Natural killer cell (primary cell): ENCODE data around the gene SRD5A3. TPM values are rescaled to one million over a fixed set of nuclear protein-coding genes. Genes with fewer than 3 reads are reported as not detected.
A peak's percentile ranks its signal among the peaks of the same experiment; 100 is the strongest.

Experiments
- ATAC-seq, 3 donors: fragments of 150-1000 bp in 2 of 3; fragments of 200-7000 bp in 1 of 3; cut with Tn5 transposase; 1 replicate in 1 of 3; 2 replicates in 2 of 3; pipeline ENCODE4 v1.10.0; 2021; ENCODE audit warnings: mild to moderate bottlenecking in 2 of 3, moderate library complexity in 2 of 3
- DNase-seq, 2 donors: peaks; one replicate each; pipeline versions ENCODE4 v3.0.0 to v3.0.0-alpha.2; 2013 to 2021; ENCODE audit warnings: mixed read lengths in 1 of 2
- H3K27ac ChIP-seq: one replicate; pipeline ENCODE4 v1.5.1; 2013; ENCODE audit warnings: mild to moderate bottlenecking, low read length
- H3K27me3 ChIP-seq: one replicate; pipeline ENCODE4 v1.6.1; 2013; ENCODE audit warnings: low read length; ENCODE audit not compliant: control insufficient read depth, insufficient read depth
- H3K36me3 ChIP-seq: one replicate; pipeline ENCODE4 v1.6.1; 2013; ENCODE audit warnings: low read length; ENCODE audit not compliant: control insufficient read depth, insufficient read depth
- H3K4me1 ChIP-seq: one replicate; pipeline ENCODE4 v1.6.1; 2013; ENCODE audit warnings: low read length; ENCODE audit not compliant: control insufficient read depth, insufficient read depth
- H3K4me3 ChIP-seq: one replicate; pipeline ENCODE4 v1.5.1; 2013; ENCODE audit warnings: low read length
- H3K9me3 ChIP-seq: one replicate; pipeline ENCODE4 v1.6.1; 2013; ENCODE audit warnings: low read length; ENCODE audit not compliant: control insufficient read depth, insufficient read depth
- H3K27ac Mint-ChIP-seq, 2 donors: one replicate each; pipeline ENCODE4 v1.8.0; 2022; ENCODE audit warnings: mild to moderate bottlenecking in 2 of 2, mixed read lengths in 2 of 2, moderate library complexity in 1 of 2
- H3K27me3 Mint-ChIP-seq, 2 donors: one replicate each; pipeline ENCODE4 v1.8.0; 2022; ENCODE audit warnings: low read depth in 2 of 2, mixed read lengths in 2 of 2
- H3K36me3 Mint-ChIP-seq: one replicate; pipeline ENCODE4 v1.8.0; 2022; ENCODE audit warnings: mixed read lengths
- H3K4me1 Mint-ChIP-seq, 2 donors: one replicate each; pipeline ENCODE4 v1.8.0; 2022; ENCODE audit warnings: mixed read lengths in 2 of 2
- H3K4me3 Mint-ChIP-seq: one replicate; pipeline ENCODE4 v1.8.0; 2022; ENCODE audit warnings: mild to moderate bottlenecking, moderate library complexity, mixed read lengths
- H3K9me3 Mint-ChIP-seq, 2 donors: one replicate each; pipeline ENCODE4 v1.8.0; 2022; ENCODE audit warnings: mixed read lengths in 2 of 2
- WGBS: methylation state at CpG from one replicate; pipeline ENCODE4 v1.1.7; 2013; ENCODE audit warnings: missing lambda C conversion rate; ENCODE audit not compliant: insufficient coverage; 5-methylcytosine and 5-hydroxymethylcytosine counted together
- intact Hi-C: fragments of 100-400 bp; cut with micrococcal nuclease; formaldehyde crosslinking; loops from one replicate; pipeline ENCODE4 v1.14.2; 2022
- total RNA-seq, 4 donors: library from RNA; stranded (reverse); fragments of 120-200 nt in 1 of 4; gene quantifications; one replicate each; pipeline versions ENCODE4 v1.2.3 to v1.2.4, GENCODE V29; 2013 to 2022
- TF ChIP-seq, protein P1 (sequence below): fragments of 200-600 bp; IDR thresholded peaks from one replicate; pipeline ENCODE4 v1.8.0; 2022; ENCODE audit warnings: antibody characterized with exemption

SRD5A3 gene
- total RNA-seq, 3 donors from 2014 or later (not counting 1 experiment from before 2014, with no cell fraction given) = 3.5 to 5.6 (median 4.5) TPM

DNA sequence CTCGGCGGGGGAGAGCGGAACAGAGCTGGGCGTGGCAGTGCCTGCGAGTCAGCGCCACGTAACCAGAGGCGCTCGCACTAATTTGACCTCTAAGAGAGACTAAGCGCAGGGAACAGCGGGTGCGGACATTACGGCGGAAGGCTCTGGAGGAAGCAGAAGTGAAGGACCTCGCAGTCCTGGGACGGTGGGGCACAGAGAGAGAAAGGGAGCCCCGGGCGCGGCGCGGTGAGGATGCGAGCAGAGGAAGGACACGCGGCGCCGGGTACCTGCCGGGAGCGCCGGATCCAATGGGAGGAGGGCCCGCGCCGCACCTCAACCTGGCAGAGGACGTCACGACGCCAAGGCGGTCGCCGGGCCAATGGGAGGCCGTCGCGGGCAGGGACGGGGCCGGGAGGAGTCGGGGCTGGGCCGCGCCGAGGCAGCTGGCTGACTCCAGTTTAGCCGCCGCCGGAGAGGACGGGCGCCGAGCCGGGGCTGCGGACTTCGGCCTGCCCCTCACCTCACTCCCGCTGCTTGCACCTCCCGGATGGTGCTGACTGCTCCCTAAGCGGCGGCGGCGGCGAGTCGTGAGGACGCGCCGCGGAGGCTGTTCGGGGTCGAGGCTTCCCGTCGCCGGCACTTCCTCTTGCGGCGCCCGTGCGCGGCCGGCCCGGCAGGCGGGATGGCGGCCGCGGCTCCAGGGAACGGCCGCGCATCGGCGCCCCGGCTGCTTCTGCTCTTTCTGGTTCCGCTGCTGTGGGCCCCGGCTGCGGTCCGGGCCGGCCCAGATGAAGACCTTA is 49.7 kb downstream of the SRD5A3 start, which contains the start of gene TMEM165:
TMEM165 (plus strand) TSS at position 429 of the 779 bp plus-strand sequence; CDS start at position 662, 233 bp downstream.
- peaks cover under 1% of the 10 kb centered on the region for H3K36me3 ChIP-seq
- peak within 1 kb of the TSS; percentile 71 for H3K4me3 ChIP-seq
- intact Hi-C loops = loop anchor here (1.0 kb wide), 2 partner anchors 49 to 151 kb away; partner anchors contain the start of genes CLOCK and SRD5A3
- peaks cover 39% of the 10 kb centered on the region in 2 donors for H3K4me1 Mint-ChIP-seq
- peak within 1 kb of the TSS; percentile 92 for H3K27ac ChIP-seq
- no peaks in the 10 kb centered on the region for H3K9me3 Mint-ChIP-seq
- peak within 1 kb of the TSS; percentile 95 to 97 for H3K27ac Mint-ChIP-seq
- WGBS = under 1% methylated on average over 95 of the region's 95 CpGs
- H3K36me3 Mint-ChIP-seq = no peaks in the 10 kb centered on the region
- no peaks in the 10 kb centered on the region for H3K27me3 ChIP-seq
- no peaks in the 10 kb centered on the region for H3K9me3 ChIP-seq
- H3K4me3 Mint-ChIP-seq = peak within 1 kb of the TSS; percentile 97
- H3K27me3 Mint-ChIP-seq = no peaks in the 10 kb centered on the region
- peaks cover 23% of the 10 kb centered on the region for H3K4me1 ChIP-seq
- DNase-seq (peak; percentile 83 to 93), ATAC-seq (peak; percentile 86 to 93 (median 90))
- TF ChIP-seq, protein P1, sequence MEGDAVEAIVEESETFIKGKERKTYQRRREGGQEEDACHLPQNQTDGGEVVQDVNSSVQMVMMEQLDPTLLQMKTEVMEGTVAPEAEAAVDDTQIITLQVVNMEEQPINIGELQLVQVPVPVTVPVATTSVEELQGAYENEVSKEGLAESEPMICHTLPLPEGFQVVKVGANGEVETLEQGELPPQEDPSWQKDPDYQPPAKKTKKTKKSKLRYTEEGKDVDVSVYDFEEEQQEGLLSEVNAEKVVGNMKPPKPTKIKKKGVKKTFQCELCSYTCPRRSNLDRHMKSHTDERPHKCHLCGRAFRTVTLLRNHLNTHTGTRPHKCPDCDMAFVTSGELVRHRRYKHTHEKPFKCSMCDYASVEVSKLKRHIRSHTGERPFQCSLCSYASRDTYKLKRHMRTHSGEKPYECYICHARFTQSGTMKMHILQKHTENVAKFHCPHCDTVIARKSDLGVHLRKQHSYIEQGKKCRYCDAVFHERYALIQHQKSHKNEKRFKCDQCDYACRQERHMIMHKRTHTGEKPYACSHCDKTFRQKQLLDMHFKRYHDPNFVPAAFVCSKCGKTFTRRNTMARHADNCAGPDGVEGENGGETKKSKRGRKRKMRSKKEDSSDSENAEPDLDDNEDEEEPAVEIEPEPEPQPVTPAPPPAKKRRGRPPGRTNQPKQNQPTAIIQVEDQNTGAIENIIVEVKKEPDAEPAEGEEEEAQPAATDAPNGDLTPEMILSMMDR = no peak

DNA sequence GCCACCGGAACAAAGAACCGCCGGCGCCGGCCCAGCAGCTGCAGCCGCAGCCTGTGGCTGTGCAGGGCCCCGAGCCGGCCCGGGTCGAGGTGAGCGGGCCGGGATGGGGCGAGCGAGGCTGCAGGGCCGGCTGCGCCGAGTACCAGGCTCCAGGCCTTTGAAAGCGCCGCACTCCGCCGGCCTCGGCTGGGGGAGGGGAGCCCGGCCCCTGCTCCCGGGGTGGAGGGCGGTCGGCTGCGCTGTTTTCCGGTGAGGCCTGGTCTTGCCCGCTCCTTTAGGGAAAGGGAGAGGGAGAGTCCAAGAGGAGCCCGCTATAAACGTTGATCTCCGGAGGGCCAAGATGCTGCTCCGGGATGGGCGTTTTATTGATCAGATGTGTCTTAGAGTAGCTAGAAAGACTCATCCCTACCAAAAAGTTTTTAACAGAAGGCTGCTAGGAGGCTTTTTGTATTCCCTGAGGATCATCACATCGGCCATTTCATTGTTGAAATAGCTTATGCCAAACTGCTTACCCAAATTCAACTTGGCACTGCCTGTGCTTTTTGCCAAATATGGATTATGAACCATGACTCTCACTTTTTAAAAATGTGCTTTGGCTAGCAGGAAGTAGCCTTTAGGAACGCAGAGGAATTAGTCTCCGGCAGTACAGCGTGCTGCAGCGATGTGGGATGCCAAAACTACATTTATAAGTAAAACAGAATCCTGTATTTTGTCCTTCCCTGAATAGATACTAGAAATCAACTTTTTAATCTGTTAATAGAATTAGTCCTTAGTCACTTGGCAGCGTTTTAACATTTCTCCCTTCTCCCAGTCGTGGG is 50.5 kb downstream of the SRD5A3 start:
- Histone ChIP-seq H3K27ac (peak overlapping the region; percentile 92), H3K9me3 (no peaks in the 10 kb centered on the region), H3K27me3 (no peaks in the 10 kb centered on the region), H3K4me3 (peak overlapping the region; percentile 71), H3K36me3 (peaks cover 4% of the 10 kb centered on the region), H3K4me1 (peaks cover 23% of the 10 kb centered on the region)
- Mint-ChIP-seq H3K27ac (peak overlapping the region; percentile 95 to 97), H3K4me3 (peak overlapping the region; percentile 97), H3K9me3 (no peaks in the 10 kb centered on the region), H3K27me3 (no peaks in the 10 kb centered on the region), H3K36me3 (no peaks in the 10 kb centered on the region), H3K4me1 (peaks cover 39 to 46% of the 10 kb centered on the region in 2 donors)
- peak; percentile 12 to 30 (median 25) for ATAC-seq
- TF ChIP-seq, protein P1 = no peak
- intact Hi-C loops = no loop called here
- DNase-seq = peak; percentile 35 to 51
- WGBS = under 1% methylated on average over 41 of the region's 41 CpGs

DNA sequence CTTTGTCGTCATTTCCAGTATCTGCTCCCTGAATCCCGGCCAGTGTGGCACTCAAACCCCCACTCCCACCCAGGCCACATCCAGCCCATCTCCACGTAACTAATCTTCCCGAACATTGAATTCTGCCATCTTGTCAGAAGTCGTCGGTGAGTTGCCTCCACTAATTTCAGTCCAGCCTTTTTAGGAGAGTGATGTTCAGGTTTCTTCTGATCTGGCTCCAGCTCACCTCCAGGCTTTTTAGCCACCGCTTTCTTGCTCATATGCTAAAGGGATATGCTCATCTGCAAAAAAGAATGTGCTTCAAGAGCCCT is 51.0 kb downstream of the SRD5A3 start:
- Histone ChIP-seq H3K9me3 (no peaks in the 10 kb centered on the region), H3K4me1 (peaks cover 23% of the 10 kb centered on the region), H3K27ac (no peak overlapping the region), H3K27me3 (no peaks in the 10 kb centered on the region), H3K36me3 (peaks cover 4% of the 10 kb centered on the region), H3K4me3 (peak overlapping the region; percentile 71)
- H3K4me3 Mint-ChIP-seq = peak overlapping the region; percentile 90
- H3K4me1 Mint-ChIP-seq = peaks cover 39 to 46% of the 10 kb centered on the region in 2 donors
- H3K9me3 Mint-ChIP-seq = no peaks in the 10 kb centered on the region
- H3K36me3 Mint-ChIP-seq = no peaks in the 10 kb centered on the region
- H3K27ac Mint-ChIP-seq = peak overlapping the region; percentile 95 to 97
- intact Hi-C loops = no loop called here
- peak in 1 of 2 donors; percentile 14 for DNase-seq
- TF ChIP-seq, protein P1 = no peak
- no peaks in the 10 kb centered on the region for H3K27me3 Mint-ChIP-seq
- ATAC-seq = no peak
- WGBS = 34% methylated on average over 7 of the region's 7 CpGs
